Panc1 (cell line): Measurements from ENCODE around the gene GRIN2C. TPM values are rescaled to one million over a fixed set of nuclear protein-coding genes. Genes with fewer than 3 reads are reported as not detected.

Source experiments
- ATAC-seq: fragments of 200-7000 bp; cut with Tn5 transposase; 2 replicates; pipeline ENCODE4 v1.9.1; 2020; ENCODE audit warnings: mild to moderate bottlenecking, moderate library complexity
- BruUV-seq: library from RNA; stranded (reverse); fragments of 400-500 nt; replicated peaks from 2 replicates; lab custom pipeline; 2021; lab: Mats Ljungman, UMichigan
- CTCF ChIA-PET: fragments of 300-600 bp; sonication (Branson Sonifier 250); formaldehyde crosslinking; loops from one replicate; lab custom pipeline; 2022; ENCODE audit warnings: antibody characterized with exemption; lab: Charles Lee
- POLR2A ChIA-PET: fragments of 300-600 bp; sonication (Branson Sonifier 250); formaldehyde crosslinking; loops from one replicate; lab custom pipeline; 2022; ENCODE audit warnings: antibody characterized with exemption; lab: Charles Lee
- DNase-seq: peaks from one replicate; pipeline ENCODE4 v3.0.0-alpha.2; 2010; ENCODE audit warnings: low read depth, low spot score
- H3K27ac ChIP-seq: 2 replicates; pipeline ENCODE4 v1.5.1; 2011; ENCODE audit warnings: mild to moderate bottlenecking, low read length, inconsistent platforms
- H3K27me3 ChIP-seq: fragments of 200-500 bp; sonication (Bioruptor generic); 2 replicates; pipeline ENCODE4 v1.6.0; 2014; ENCODE audit warnings: low read length, inconsistent platforms; ENCODE audit not compliant: control insufficient read depth, insufficient read depth
- H3K36me3 ChIP-seq: fragments of 200-500 bp; sonication (Bioruptor generic); 2 replicates; pipeline ENCODE4 v1.5.1; 2014; ENCODE audit warnings: inconsistent platforms, mild to moderate bottlenecking, low read length, moderate library complexity; ENCODE audit not compliant: control insufficient read depth, insufficient read depth
- H3K4me1 ChIP-seq: 2 replicates; pipeline ENCODE4 v1.5.1; 2011; ENCODE audit warnings: inconsistent platforms, mild to moderate bottlenecking, low read length, moderate library complexity; ENCODE audit not compliant: control insufficient read depth, insufficient read depth
- H3K4me3 ChIP-seq, 2 experiments: 2 replicates each; pipeline ENCODE4 v1.5.1; 2011 to 2012; ENCODE audit warnings: low read depth in 2 of 2, low read length in 2 of 2, mild to moderate bottlenecking in 2 of 2, inconsistent platforms in 1 of 2, moderate library complexity in 1 of 2
- H3K9me3 ChIP-seq: fragments of 200-500 bp; sonication (Bioruptor generic); 2 replicates; pipeline ENCODE4 v1.5.1; 2014; ENCODE audit warnings: low read depth, mild to moderate bottlenecking, inconsistent platforms, low read length, moderate library complexity; ENCODE audit not compliant: control insufficient read depth, insufficient read depth
- POLR2AphosphoS5 ChIP-seq: IDR thresholded peaks from 2 replicates; pipeline ENCODE4 v1.6.1; 2012; ENCODE audit warnings: mild to moderate bottlenecking, low read depth, low read length, moderate library complexity
- REST ChIP-seq, 2 experiments: IDR thresholded peaks; 2 replicates each; pipeline ENCODE4 v1.6.1; 2011 to 2012; ENCODE audit warnings: low read depth in 2 of 2, control low read depth in 1 of 2, low read length in 1 of 2, mild to moderate bottlenecking in 1 of 2, moderate library complexity in 1 of 2; ENCODE audit not compliant: insufficient read depth in 1 of 2
- SIN3A ChIP-seq: IDR thresholded peaks from 2 replicates; pipeline ENCODE4 v1.6.1; 2012; ENCODE audit warnings: low read depth, mild to moderate bottlenecking, low read length, moderate library complexity, borderline replicate concordance; ENCODE audit not compliant: insufficient read depth
- TCF7L2 ChIP-seq: IDR thresholded peaks from 2 replicates; pipeline ENCODE4 v1.6.1; 2011; ENCODE audit warnings: mild to moderate bottlenecking, low read depth, low read length, inconsistent platforms
- in situ Hi-C: cut with HindIII; loops from 2 replicates; pipeline ENCODE4 v1.10.0; 2016; ENCODE audit warnings: low sequenced_read_pairs, low pct_unique_long_range_greater_than_20kb
- intact Hi-C: fragments of 100-400 bp; cut with micrococcal nuclease; formaldehyde crosslinking; loops from one replicate; pipeline ENCODE4 v1.10.0; 2022; ENCODE audit not compliant: unreplicated experiment
- total RNA-seq: library from RNA; stranded (reverse); gene quantifications from one replicate; pipeline ENCODE4 v1.2.1, GENCODE V29; 2021; ENCODE audit not compliant: unreplicated experiment
- TF ChIP-seq, protein P1 (sequence below): fragments of 450-650 bp; IDR thresholded peaks from 2 replicates; pipeline ENCODE4 v1.5.1; 2017; ENCODE audit warnings: mild to moderate bottlenecking

The GRIN2C gene
- total RNA-seq, 1 experiment from 2014 or later: 0.10 TPM

DNA sequence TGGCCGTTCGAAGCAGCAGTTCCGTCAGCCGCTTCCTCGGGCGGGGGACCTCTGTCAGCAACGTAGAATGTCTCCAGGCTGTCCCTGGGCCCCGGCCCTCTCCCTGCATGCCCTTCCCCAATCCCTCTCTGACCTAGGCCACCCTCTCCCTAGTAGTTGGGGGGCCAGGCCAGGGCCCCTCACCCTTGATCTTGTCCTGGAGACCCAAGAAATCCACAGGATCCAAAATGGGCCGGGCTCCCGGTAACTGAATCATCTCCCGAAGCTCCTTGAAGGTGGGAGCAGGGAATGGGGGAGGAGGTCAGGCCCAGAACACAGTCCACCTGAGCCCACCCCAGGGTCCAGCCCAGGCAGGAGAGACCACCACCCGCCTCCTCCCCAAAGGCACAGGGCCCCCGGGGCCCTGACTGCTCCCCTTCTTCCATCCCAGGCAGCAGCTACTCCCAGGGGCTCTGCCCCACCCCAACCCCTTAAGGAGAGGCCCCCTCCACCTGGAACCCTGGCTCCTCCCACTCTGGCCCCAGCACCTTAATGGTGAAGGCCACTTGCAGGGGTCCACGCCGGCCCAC lies 4.7 kb upstream of the GRIN2C start:
- ATAC-seq (no peak), DNase-seq (no peak)
- no peak overlapping the region for H3K4me3 ChIP-seq
- 0 out of 2 replicates have a peak, but pooled peaks cover 4% of the 10 kb centered on the region for H3K36me3 ChIP-seq
- H3K4me1 ChIP-seq: peaks cover 18% of the 10 kb centered on the region
- no TSS peak for BruUV-seq
- intact Hi-C loops (loop anchor here (5.0 kb wide), 1 partner anchor 122 kb away; no protein-coding TSS in a partner anchor), in situ Hi-C loops (no loop called here)
- H3K9me3 ChIP-seq: no peaks in the 10 kb centered on the region
- no peak for TF ChIP-seq TCF7L2
- TF ChIP-seq SIN3A: no peak
- TF ChIP-seq, protein P1, sequence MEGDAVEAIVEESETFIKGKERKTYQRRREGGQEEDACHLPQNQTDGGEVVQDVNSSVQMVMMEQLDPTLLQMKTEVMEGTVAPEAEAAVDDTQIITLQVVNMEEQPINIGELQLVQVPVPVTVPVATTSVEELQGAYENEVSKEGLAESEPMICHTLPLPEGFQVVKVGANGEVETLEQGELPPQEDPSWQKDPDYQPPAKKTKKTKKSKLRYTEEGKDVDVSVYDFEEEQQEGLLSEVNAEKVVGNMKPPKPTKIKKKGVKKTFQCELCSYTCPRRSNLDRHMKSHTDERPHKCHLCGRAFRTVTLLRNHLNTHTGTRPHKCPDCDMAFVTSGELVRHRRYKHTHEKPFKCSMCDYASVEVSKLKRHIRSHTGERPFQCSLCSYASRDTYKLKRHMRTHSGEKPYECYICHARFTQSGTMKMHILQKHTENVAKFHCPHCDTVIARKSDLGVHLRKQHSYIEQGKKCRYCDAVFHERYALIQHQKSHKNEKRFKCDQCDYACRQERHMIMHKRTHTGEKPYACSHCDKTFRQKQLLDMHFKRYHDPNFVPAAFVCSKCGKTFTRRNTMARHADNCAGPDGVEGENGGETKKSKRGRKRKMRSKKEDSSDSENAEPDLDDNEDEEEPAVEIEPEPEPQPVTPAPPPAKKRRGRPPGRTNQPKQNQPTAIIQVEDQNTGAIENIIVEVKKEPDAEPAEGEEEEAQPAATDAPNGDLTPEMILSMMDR: no peak
- TF ChIP-seq POLR2AphosphoS5: no peak
- TF ChIP-seq REST (IDR thresholded peaks at IDR 0.05; ENCODE audit: insufficient read depth in 1 of 2, low read depth in 2 of 2, low read length in 1 of 2): no peak
- no peak overlapping the region for H3K27ac ChIP-seq
- ChIA-PET POLR2A (no interaction called here), CTCF (interaction anchor here (0.9 kb wide), 1 partner anchor 73 kb away, joined by 3 read pairs; no protein-coding TSS in a partner anchor)
- peaks cover 10% of the 10 kb centered on the region; the same call in 1 of the 2 replicates for H3K27me3 ChIP-seq

DNA sequence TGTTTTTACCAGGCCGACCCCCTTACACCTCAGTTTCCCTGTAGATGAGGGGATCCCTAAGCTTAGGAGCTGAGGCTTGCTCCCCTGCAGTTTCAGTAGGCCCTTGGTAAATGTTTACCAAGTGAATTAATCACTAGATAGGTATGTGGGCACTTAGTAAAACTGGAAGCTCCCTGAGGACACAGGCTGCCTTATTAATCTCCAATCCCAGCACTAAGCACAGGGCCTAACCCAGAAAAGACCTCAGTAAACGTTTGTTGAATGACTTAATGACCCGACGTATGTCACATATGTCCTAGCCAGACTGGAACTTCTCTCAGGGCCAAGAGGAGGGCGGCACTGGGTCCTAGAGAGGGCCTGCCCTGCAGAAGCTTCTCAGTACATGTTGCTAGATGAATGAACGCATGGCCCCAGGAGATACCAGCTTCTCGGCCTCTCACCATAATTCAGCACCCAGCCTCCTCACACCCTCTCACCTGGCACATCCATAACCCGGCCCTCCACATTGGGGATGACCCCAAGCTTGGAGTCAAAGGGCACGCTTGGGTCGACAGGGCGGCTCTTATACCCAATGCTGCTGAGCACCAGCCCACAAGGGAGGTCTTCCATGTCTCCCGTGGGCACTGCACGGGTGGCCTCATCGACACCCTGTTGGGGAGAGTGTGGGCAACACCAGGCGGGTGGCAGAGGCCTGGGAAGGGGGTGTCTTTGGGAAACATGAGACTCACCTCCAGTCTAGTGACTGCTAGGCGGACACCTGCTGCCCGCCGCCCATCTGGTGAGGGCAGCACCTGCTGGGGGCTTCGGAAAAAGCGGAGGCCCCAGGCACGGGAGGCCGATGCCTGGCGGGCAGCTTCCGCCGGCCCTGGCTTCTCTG lies 4.0 kb upstream of the GRIN2C start:
- peaks cover 21% of the 10 kb centered on the region for H3K4me1 ChIP-seq
- DNase-seq (no peak), ATAC-seq (no peak)
- 0 out of 2 replicates have a peak, but pooled peaks cover 4% of the 10 kb centered on the region for H3K36me3 ChIP-seq
- intact Hi-C loops: loop anchor here (5.0 kb wide), 1 partner anchor 121 kb away; no protein-coding TSS in a partner anchor
- H3K27me3 ChIP-seq: peaks cover 16% of the 10 kb centered on the region
- no peak overlapping the region for H3K4me3 ChIP-seq
- ChIA-PET POLR2A (no interaction called here), CTCF (interaction anchor here (2.5 kb wide), 1 partner anchor 20 kb away, joined by 24 read pairs; no protein-coding TSS in a partner anchor)
- no TSS peak for BruUV-seq
- H3K27ac ChIP-seq: no peak overlapping the region
- in situ Hi-C loops: no loop called here
- no peaks in the 10 kb centered on the region for H3K9me3 ChIP-seq
- TF ChIP-seq REST (IDR thresholded peaks at IDR 0.05; ENCODE audit: insufficient read depth in 1 of 2, low read depth in 2 of 2, low read length in 1 of 2): no peak
- no peak for TF ChIP-seq POLR2AphosphoS5
- TF ChIP-seq, protein P1: no peak
- no peak for TF ChIP-seq SIN3A
- no peak for TF ChIP-seq TCF7L2
